ENCODE data around the gene ZDHHC13.
"Not testable (repeated sequence)": the region's sequence is repeated elsewhere in the genome, so short reads cannot be mapped to it uniquely, and the experiment has no call there.

Gene ZDHHC13

DNA sequence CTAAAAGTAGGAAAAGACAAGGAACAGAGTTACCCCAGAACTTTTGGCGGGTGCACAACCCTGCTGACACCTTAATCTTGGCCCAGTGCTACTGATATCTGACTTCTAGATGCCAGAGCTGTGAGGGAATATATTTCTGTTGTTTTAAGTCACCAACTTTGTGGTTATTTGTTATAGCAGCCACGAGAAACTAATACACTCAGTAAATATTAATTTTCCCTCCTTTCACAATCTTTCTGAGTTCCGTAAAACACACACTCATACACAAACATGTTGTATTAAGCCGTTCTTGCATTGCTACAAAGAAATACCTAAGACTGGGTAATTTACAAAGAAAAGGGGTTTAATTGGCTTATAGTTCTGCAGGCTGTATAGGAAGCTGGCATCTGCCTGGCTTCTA is 16.1 kb upstream of the ZDHHC13 start:
- no peak for ATAC-seq
- DNase-seq, result no peak

DNA sequence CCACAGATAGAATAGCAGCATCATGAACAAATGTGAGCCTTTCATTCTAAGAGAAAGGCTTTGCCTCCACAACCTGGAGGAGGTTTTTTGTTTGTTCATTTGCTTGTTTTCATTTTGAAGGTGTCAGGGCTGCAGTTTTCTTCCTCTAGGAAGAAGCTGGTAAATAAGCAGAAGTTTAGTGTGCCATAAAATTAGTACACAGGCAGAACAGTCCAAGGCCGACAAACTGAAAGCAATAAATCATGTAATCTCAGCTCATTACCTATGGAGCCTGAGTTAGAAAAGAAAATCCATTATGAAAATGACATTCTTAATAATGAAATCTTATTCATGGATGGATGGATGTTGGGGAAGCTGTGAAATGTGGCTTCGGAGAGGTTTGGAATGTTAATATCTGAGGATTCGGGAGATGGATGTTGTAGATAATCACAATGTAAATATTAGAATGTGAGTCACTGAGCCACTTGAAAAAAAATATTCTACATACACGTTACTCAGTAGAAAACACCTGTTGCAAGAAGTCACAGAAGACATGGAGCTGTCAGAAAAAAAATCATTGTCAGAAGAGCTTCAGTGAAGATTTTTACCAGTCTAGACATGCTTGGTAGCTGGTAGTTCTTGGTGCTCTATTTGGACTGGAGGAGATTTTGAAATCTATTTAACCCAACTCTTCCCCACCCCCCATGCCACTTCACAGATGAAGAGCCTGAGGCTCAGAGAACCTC is 15.0 kb upstream of the ZDHHC13 start:
- ATAC-seq (no peak), DNase-seq (no peak)

- ATAC-seq (no peak), DNase-seq (no peak)
Observed at GRCh38 chr11:19102521-19102900, 14.5 kb upstream of the ZDHHC13 start.

- DNase-seq, result no peak
Observed at GRCh38 chr11:19105011-19105410, 12.0 kb upstream of the ZDHHC13 start.

DNA sequence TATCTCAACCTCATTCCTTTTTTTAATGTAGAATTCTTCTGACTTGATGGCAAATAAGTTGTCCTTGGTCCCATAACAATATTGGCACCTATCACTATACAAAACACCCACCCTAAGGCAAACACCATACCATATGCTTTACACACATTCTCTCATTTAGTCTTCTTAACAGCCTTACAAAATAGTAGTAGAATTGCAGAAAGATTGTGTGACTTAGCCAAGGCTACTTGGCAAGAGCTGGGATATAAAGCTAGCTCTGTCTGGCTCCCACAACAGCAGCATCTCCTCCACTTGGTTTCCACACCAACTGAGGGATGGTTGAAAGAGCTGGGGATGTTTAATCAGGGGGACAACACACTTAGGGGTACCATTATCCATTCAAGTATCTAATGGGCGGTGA is 9.8 kb upstream of the ZDHHC13 start:
- DNase-seq (no peak), ATAC-seq (no peak)

More at GRCh38 chr11:19105011-19105410, 12.0 kb upstream of the ZDHHC13 start:
- no peak for ATAC-seq

- no peak for DNase-seq
- ATAC-seq, result no peak
Observed at GRCh38 chr11:19110295-19110694, 6.7 kb upstream of the ZDHHC13 start.

DNA sequence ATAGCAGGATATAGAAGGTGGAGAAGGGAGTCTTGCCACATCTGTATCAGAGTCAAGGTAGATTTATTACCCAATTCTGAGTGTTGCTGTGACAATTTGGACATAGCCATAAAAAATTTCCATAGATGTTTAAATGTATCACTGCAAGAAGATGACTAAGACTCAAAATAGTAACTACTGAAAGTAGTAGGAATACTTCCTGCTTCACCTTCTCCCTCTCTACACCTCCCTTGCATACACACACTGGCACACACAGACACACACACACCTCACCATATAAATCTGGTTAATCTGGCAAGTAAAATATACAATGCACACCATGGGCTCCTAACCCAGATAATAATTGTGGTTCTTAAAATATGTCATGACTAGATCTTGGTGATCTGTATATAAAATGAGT is 5.2 kb upstream of the ZDHHC13 start:
- ATAC-seq (no peak), DNase-seq (no peak)

- DNase-seq (peak; percentile 7), ATAC-seq (no peak)
Observed at GRCh38 chr11:19116276-19116970, 545 bp upstream of the ZDHHC13 start.

DNA sequence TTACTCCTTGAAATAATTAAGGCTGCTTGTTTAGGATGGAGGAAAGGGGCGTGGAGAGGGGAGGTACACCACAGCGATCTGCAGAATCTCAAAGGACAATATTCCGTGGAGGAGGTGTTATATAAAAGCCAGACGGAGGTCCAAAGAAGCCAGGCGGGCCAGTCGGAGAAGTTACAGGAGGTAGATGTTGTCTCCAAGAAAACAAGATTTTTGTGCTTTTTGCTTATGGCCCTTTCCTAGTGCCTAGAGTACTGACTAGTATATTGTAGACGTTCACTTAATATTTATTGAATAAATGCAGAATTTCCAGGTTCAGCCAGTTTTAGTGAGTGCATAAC is 761 bp downstream of the ZDHHC13 start:
- DNase-seq (no peak), ATAC-seq (no peak)

- DNase-seq (no peak), ATAC-seq (no peak)
Observed at GRCh38 chr11:19121646-19122045, 4.7 kb downstream of the ZDHHC13 start.

DNA sequence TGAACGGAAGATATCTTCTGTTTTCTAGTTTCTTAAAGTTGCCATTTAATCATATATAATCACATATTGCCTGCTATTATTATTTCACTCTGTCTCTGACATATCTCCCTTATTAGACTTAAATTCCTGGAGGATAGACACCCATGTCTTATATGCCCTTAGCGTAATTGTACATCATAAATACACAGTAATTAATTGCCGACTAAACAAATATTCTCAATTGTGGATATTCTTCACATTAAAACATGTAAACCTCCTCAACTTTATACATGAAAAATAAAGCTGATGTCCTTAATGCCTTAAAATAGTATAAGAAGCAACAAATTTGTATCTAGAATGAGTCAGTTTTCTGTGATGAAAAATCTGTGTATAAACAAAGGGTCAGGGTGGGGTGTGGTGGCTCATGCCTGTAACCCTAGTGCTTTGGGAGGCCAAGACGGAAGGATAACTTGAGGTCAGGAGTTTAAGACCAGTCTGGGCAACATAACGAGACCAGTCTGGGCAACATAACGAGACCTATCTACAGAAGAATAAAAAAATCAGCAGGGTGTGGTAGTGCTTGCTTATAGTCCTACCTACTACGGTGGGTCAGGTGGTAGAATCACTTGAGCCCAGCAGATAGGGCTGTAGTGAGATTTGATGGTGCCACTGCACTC is 6.1 kb downstream of the ZDHHC13 start:
- DNase-seq, result no peak
- no peak for ATAC-seq

DNA sequence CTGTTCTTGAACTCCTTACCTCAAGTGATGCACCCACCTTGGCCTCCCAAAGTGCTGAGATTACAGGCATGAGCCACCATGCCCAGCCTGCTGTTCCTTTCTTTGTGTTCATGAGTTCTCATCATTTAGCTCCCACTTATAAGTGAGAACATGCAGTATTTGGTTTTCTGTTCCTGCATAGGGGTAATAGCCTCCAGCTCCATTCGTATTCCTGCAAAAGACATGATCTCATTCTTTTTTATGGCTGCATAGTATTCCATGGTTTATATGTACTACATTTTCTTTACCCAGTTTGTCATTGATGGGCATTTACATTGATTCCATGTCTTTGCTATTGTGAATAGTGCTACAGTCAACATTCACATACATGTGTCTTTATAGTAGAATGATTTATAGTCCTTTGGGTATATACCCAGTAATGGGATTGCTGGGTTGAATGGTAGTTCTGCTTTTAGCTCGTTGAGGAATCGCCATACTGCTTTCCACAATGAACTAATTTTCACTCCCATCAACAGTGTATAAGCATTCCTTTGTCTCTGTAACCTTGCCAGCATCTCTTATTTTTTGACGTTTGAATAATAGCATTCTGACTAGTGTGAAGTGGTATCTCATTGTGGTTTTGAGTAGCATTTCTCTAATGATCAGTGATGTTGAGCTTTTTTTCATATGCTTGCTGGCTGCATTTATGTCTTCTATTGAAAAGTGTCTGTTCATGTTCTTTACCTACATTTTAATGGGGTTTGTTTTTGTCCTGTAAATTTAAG is 9.8 kb downstream of the ZDHHC13 start:
- ATAC-seq, DNase-seq: not testable (repeated sequence)

- DNase-seq (no peak), ATAC-seq (no peak)
Observed at GRCh38 chr11:19134004-19134403, 17.0 kb downstream of the ZDHHC13 start.

- DNase-seq, ATAC-seq: not testable (repeated sequence)
Observed at GRCh38 chr11:19136884-19137283, 19.9 kb downstream of the ZDHHC13 start.

DNA sequence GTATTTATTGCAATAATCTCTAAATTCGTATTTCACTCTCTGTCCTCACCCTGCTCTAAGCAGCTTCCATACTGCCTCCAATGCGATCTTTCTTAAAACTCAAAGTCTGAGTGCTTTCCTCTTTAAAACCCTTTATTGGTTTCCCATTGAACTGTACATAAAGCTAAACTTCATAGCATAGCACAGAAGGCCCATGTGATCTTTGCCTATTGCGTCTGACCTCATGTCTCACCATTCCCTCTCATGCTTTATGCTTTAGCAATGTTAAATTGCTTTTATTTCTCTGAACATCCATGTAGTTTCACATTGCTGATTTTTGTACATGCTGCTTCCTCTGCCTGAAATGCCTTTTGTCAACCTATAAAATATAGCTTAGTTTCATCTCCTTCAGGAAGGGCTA is 28.4 kb downstream of the ZDHHC13 start:
- DNase-seq (no peak), ATAC-seq (no peak)

- ATAC-seq (no peak), DNase-seq (no peak)
Observed at GRCh38 chr11:19156892-19157291, 39.9 kb downstream of the ZDHHC13 start.

DNA sequence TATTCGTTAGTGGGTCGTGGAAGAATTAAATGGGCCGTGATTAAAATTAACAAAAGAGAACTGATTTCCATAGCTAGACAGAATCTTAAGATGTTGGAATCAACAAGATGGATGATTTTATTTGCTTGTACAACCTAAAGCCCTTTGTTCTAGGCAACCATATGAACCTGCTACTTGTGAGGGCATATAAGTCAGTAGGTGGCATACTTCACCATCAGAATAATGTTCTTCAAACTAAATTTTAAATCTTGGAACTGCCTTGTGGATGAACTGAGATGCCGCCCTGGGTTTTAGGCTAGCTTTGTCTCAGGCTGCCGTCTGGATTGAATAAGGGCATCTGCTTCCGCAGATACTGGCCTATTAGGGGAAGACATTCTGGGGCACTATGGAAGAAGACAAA is 43.9 kb downstream of the ZDHHC13 start:
- ATAC-seq, result no peak
- no peak for DNase-seq

GRCh38 chr11:19161651-19162050 is 44.7 kb downstream of the ZDHHC13 start:
- ATAC-seq, result no peak

GRCh38 chr11:19162951-19163505 is 46.1 kb downstream of the ZDHHC13 start:
- DNase-seq (no peak), ATAC-seq (no peak)

More at GRCh38 chr11:19161651-19162050, 44.7 kb downstream of the ZDHHC13 start:
- no peak for DNase-seq

DNA sequence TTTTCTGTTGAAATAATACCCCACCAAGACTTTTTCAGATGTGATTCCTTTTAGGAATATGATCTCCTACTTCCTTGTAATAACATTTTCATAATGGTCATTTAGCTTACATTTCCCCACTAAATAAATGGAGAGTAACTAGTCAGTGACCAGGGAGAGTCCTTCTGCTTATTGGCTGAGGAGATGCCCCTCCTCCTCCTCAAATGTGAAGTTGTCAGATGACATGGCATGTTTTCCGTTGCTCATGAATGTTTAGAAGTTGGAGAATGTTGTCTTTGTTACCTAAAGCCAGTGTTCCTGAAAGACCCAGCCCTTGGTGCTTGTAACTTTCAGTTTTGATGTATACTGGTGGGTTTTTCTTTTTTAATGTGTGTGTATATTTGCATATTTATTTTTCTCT is 46.6 kb downstream of the ZDHHC13 start:
- no peak for ATAC-seq
- DNase-seq, result no peak

- ATAC-seq (no peak), DNase-seq (no peak)
Observed at GRCh38 chr11:19164230-19164855, 47.4 kb downstream of the ZDHHC13 start.

GRCh38 chr11:19164881-19165280 is 47.9 kb downstream of the ZDHHC13 start:
- ATAC-seq, result no peak
- DNase-seq, result no peak

Measured in stimulated activated naive CD8-positive, alpha-beta T cell treated with anti-CD3 and anti-CD28 coated beads, Interleukin-15, Interleukin-2, amounts not matched to agents 100 U/mL and 50 U/mL, for 24 hours (primary cell).